IMR-90 (cell line): Measurements from ENCODE around the gene PDGFRA. TPM values are rescaled to one million over a fixed set of nuclear protein-coding genes. Genes with fewer than 3 reads are reported as not detected.
"Not testable (repeated sequence)": the region's sequence is repeated elsewhere in the genome, so short reads cannot be mapped to it uniquely, and the experiment has no call there.

Source experiments
- ATAC-seq: fragments of 200-7000 bp; cut with Tn5 transposase; 2 replicates; pipeline ENCODE4 v1.9.1; 2020; ENCODE audit warnings: low read depth, mild to moderate bottlenecking, moderate library complexity
- BruUV-seq: library from RNA; stranded (reverse); fragments of 400-500 nt; replicated peaks from 2 replicates; lab custom pipeline; 2021; lab: Mats Ljungman, UMichigan
- CTCF ChIA-PET: fragments of 300-600 bp; formaldehyde crosslinking; extraction: SDS; loops from one replicate; lab custom pipeline; 2021; ENCODE audit warnings: antibody characterized with exemption; lab: Yijun Ruan, JAX
- POLR2A ChIA-PET: fragments of 300-600 bp; sonication (Branson Sonifier 250); formaldehyde crosslinking; loops from one replicate; lab custom pipeline; 2022; ENCODE audit warnings: antibody characterized with exemption; ENCODE audit not compliant: unreplicated experiment; lab: Charles Lee
- DNase-seq: peaks from one replicate; pipeline ENCODE4 v3.0.0; 2013
- H2AFZ ChIP-seq: replicated peaks from 2 replicates; pipeline ENCODE3; 2013; ENCODE audit warnings: low read length, mild to moderate bottlenecking; ENCODE audit not compliant: poor library complexity
- H2AK5ac ChIP-seq: 2 replicates; pipeline ENCODE4 v1.6.1; 2013; ENCODE audit warnings: low read depth, low read length, inconsistent platforms
- H2AK9ac ChIP-seq: replicated peaks from 2 replicates; pipeline ENCODE3; 2013; ENCODE audit warnings: mild to moderate bottlenecking, low read depth, low read length, moderate library complexity; ENCODE audit not compliant: poor library complexity
- H2BK120ac ChIP-seq: 2 replicates; pipeline ENCODE4 v1.6.1; 2013; ENCODE audit warnings: low read depth, low read length, inconsistent platforms
- H2BK15ac ChIP-seq: 3 replicates; pipeline ENCODE4 v1.6.1; 2013; ENCODE audit warnings: low read depth, low read length, inconsistent platforms
- H2BK20ac ChIP-seq: 2 replicates; pipeline ENCODE4 v1.6.1; 2013; ENCODE audit warnings: low read depth, mild to moderate bottlenecking, inconsistent platforms, low read length, moderate library complexity
- H2BK5ac ChIP-seq: 2 replicates; pipeline ENCODE4 v1.6.1; 2013; ENCODE audit warnings: mild to moderate bottlenecking, low read depth, low read length, inconsistent platforms; ENCODE audit not compliant: poor library complexity, severe bottlenecking
- H3K14ac ChIP-seq: replicated peaks from 2 replicates; pipeline ENCODE4 v1.6.1; 2013; ENCODE audit warnings: low read depth, low read length, inconsistent platforms
- H3K18ac ChIP-seq: 2 replicates; pipeline ENCODE4 v1.6.1; 2013; ENCODE audit warnings: low read depth, low read length, control low read depth
- H3K23ac ChIP-seq: 2 replicates; pipeline ENCODE4 v1.6.1; 2013; ENCODE audit warnings: low read depth, low read length, inconsistent platforms
- H3K27ac ChIP-seq: 2 replicates; pipeline ENCODE4 v1.5.1; 2013; ENCODE audit warnings: mild to moderate bottlenecking, control low read depth, low read length; ENCODE audit not compliant: insufficient read depth
- H3K27me3 ChIP-seq: 2 replicates; pipeline ENCODE4 v1.6.1; 2013; ENCODE audit warnings: low read length; ENCODE audit not compliant: control insufficient read depth, insufficient read depth
- H3K36me3 ChIP-seq: 2 replicates; pipeline ENCODE4 v1.6.1; 2013; ENCODE audit warnings: low read length, mixed read lengths; ENCODE audit not compliant: control insufficient read depth, insufficient read depth
- H3K4ac ChIP-seq: 2 replicates; pipeline ENCODE4 v1.6.1; 2013; ENCODE audit warnings: low read depth, low read length, inconsistent platforms
- H3K4me1 ChIP-seq: 2 replicates; pipeline ENCODE4 v1.6.1; 2013; ENCODE audit warnings: low read length, mixed read lengths; ENCODE audit not compliant: control insufficient read depth, insufficient read depth
- H3K4me2 ChIP-seq: 2 replicates; pipeline ENCODE4 v1.6.1; 2013; ENCODE audit warnings: low read depth, mild to moderate bottlenecking, control low read depth, low read length, moderate library complexity
- H3K4me3 ChIP-seq: 2 replicates; pipeline ENCODE4 v1.5.1; 2013; ENCODE audit warnings: low read depth, mild to moderate bottlenecking, control low read depth, low read length, moderate library complexity; ENCODE audit not compliant: insufficient read depth
- H3K56ac ChIP-seq: 2 replicates; pipeline ENCODE4 v1.6.1; 2013; ENCODE audit warnings: low read length, inconsistent platforms; ENCODE audit not compliant: insufficient read depth; ENCODE audit errors: extremely low read depth
- H3K79me1 ChIP-seq, 2 experiments: 2 replicates each; pipeline ENCODE4 v1.6.1; 2013; ENCODE audit warnings: low read length in 2 of 2, inconsistent platforms in 1 of 2, low read depth in 1 of 2
- H3K9ac ChIP-seq: 2 replicates; pipeline ENCODE4 v1.6.1; 2013; ENCODE audit warnings: low read depth, low read length, control low read depth
- H3K9me1 ChIP-seq: 2 replicates; pipeline ENCODE4 v1.6.1; 2013; ENCODE audit warnings: low read length, inconsistent platforms; ENCODE audit not compliant: insufficient read depth
- H3K9me3 ChIP-seq: 2 replicates; pipeline ENCODE4 v1.6.1; 2013; ENCODE audit warnings: low read length; ENCODE audit not compliant: control insufficient read depth, insufficient read depth
- H4K20me1 ChIP-seq: 2 replicates; pipeline ENCODE4 v1.6.1; 2013; ENCODE audit warnings: low read length, inconsistent platforms; ENCODE audit not compliant: insufficient read depth
- H4K5ac ChIP-seq: 2 replicates; pipeline ENCODE4 v1.6.1; 2013; ENCODE audit warnings: mild to moderate bottlenecking, low read depth, low read length, control low read depth
- H4K8ac ChIP-seq, 2 experiments: 2 replicates each; pipeline ENCODE4 v1.6.1; 2013; ENCODE audit warnings: low read depth in 2 of 2, low read length in 2 of 2, control low read depth in 1 of 2, inconsistent platforms in 1 of 2
- H4K91ac ChIP-seq: 2 replicates; pipeline ENCODE4 v1.6.1; 2013; ENCODE audit warnings: low read depth, low read length, inconsistent platforms; ENCODE audit not compliant: insufficient read depth
- WGBS, 2 experiments: methylation state at CpG; one replicate each; pipeline versions ENCODE4 v1.1.5 to v1.1.7; 2013; ENCODE audit warnings: missing lambda C conversion rate in 2 of 2; ENCODE audit not compliant: insufficient read length in 1 of 2; ENCODE audit errors: extremely low coverage in 2 of 2; 5-methylcytosine and 5-hydroxymethylcytosine counted together
- dilution Hi-C: fragments of 300-500 bp; cut with HindIII; formaldehyde crosslinking; loops from one replicate; pipeline ENCODE4 v1.14.3; 2018; ENCODE audit warnings: low sequenced_read_pairs; ENCODE audit not compliant: unreplicated experiment
- in situ Hi-C: fragments of 300-500 bp; cut with MboI; formaldehyde crosslinking; loops from 3 replicates; pipeline ENCODE4 v1.14.3; 2019; ENCODE audit warnings: low sequenced_read_pairs, inconsistent platforms, mixed read lengths
- intact Hi-C: fragments of 100-400 bp; cut with micrococcal nuclease; formaldehyde crosslinking; loops from 2 replicates; pipeline ENCODE4 v1.10.0; 2022
- polyA plus RNA-seq, 3 experiments: library from polyadenylated mRNA; depleted of rRNA; stranded (reverse); fragments of >200 nt; gene quantifications; 2 replicates each; pipeline ENCODE4 v1.2.3, GENCODE V29; 2012; ENCODE audit warnings: low replicate concordance in 1 of 3
- total RNA-seq: library from RNA; depleted of rRNA; stranded (reverse); fragments of >200 nt; gene quantifications from 2 replicates; pipeline ENCODE4 v1.2.3, GENCODE V29; 2012; rRNA removed

The PDGFRA gene
- total and polyA plus RNA-seq, 2 of the 4 experiments (the other 2 are of a cell fraction) = 60.8 to 168 TPM

DNA sequence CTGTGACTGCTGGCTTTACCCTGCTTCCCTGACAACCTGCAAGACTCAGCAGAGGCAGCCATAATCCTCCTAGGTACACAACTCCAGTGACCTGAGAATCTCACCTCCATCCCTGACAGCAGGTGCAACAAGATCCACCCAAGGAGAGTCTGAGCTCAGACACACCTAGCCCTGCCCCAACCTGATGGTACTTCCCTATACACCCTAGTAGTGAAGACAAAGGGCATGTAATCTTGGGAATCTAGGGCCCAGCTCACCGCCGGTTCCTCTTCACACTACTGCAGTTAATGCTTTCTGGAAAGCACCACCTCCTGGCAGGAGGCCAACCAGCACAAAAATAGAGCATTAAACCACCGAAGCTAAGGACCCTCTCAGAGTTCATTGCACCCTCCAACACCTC, 113.0 kb downstream of the PDGFRA start:
- H3K56ac ChIP-seq, H4K91ac ChIP-seq, H3K36me3 ChIP-seq, H4K5ac ChIP-seq, H3K27ac ChIP-seq, H3K4me1 ChIP-seq, H2BK5ac ChIP-seq, H3K23ac ChIP-seq, H2AK5ac ChIP-seq, H2BK20ac ChIP-seq, H3K9me3 ChIP-seq, CTCF ChIA-PET, BruUV-seq, H3K9me1 ChIP-seq, H3K14ac ChIP-seq, H2BK120ac ChIP-seq, H3K4ac ChIP-seq, dilution Hi-C loops, H2BK15ac ChIP-seq, H2AFZ ChIP-seq, DNase-seq, H4K20me1 ChIP-seq, H3K9ac ChIP-seq, H3K18ac ChIP-seq, H3K4me3 ChIP-seq, H3K4me2 ChIP-seq, ATAC-seq, intact Hi-C loops, POLR2A ChIA-PET, H2AK9ac ChIP-seq, H4K8ac ChIP-seq, H3K79me1 ChIP-seq, in situ Hi-C loops: not testable (repeated sequence)
- H3K27me3 ChIP-seq = peaks cover 12% of the 10 kb centered on the region
- no CpG with 5 or more reads among the region's 3 CpGs for WGBS, 2 experiments

Other genes with a start within 250 kb of the PDGFRA start
- gene CHIC2, start 164.7 kb upstream of the PDGFRA start, total RNA-seq = 26.3 and 65.0 TPM in 2 replicates
- gene CHIC2, start 164.7 kb upstream of the PDGFRA start, polyA plus RNA-seq (2012; rRNA removed) = 18.8 and 20.4 TPM in 2 replicates
- not detected in 2 replicates for gene GSX2, start 129.1 kb upstream of the PDGFRA start, total RNA-seq
- gene GSX2, start 129.1 kb upstream of the PDGFRA start, polyA plus RNA-seq (2012; rRNA removed) = not detected in 2 replicates